GM18909 (cell line): ENCODE results near the gene PGAP2.
"Not testable (repeated sequence)": the region's sequence is repeated elsewhere in the genome, so short reads cannot be mapped to it uniquely, and the experiment has no call there.

ENCODE experiments used
- ATAC-seq: cut with Tn5 transposase; IDR thresholded peaks from one replicate; pipeline ENCODE4 v1.9.1; 2021; ENCODE audit warnings: mild to moderate bottlenecking; ENCODE audit not compliant: unreplicated experiment, poor library complexity

PGAP2 gene

DNA sequence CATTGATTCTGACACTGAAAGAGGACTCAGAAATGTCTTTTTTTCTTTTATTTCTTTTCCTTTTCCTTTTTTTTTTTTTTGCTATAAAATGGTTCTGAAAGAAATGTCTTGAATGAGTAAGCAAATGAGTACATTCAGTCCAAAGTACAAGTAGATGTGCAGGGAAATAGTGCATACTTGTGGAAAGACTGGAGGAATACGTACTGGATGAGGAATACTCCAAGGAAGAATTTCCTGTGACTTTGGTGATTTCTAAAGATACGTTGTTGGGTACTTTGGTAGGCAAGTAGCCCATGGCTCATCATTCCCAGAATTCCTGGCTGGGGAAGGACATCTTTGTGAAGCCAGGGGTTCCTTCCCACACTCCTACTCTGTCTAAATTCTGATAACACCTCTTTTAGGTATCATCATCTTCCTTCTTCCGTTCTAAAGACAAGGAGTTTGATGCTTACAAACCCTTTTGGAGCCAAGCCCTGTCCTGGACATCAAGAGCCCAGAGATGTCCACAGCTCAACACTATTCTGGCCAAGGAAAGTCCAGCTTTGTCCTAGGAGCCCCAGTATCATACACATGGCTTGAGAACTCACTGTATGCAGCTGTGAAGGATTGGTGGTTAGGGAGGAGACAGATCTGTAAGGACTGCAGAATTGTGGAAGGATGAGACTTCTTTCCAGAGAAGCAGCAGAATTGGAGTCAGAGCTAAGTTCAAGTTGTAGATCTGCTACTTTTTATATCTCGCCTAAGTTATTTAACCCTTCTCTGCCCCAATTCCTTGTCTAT is 6.2 kb upstream of the PGAP2 start:
- ATAC-seq: no peak

DNA sequence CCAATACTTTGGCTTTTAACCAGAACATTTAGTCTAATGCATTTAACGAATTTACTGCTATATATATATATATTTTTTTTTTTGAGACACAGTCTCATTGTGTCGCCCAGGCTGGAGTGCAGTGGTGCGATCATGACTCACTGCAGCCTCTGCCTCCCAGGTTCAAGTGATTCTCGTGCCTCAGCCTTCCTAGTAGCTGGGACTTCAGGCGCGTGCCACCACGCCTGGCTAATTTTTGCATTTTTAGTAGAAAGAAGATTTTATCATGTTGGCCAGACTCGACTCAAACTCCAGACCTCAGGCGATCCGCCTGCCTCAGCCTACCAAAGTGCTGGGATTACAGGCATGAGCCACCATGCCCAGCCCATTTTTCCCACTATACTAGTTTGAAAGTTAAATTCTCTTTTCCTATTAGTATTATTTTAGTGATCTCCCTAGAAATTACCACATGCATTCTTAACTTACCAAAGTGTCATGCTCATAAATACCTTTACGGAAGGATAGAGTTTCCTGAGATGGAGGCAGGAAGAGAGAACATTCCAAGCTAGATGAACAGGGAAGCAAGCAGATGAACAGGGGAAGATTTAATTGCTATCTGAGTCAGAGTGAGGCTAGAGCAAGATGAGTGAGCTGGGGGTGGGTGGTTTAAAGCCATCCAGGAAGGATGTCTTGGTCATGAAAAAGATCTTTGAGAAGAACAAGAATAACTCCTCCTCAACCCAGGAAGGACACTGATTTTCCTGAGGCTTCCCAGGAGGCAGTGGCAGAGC is 4.4 kb upstream of the PGAP2 start:
- no peak for ATAC-seq

- peak; percentile 74 for ATAC-seq
Measured at GRCh38 chr11:3808861-3809623, 682 bp downstream of the PGAP2 start.

DNA sequence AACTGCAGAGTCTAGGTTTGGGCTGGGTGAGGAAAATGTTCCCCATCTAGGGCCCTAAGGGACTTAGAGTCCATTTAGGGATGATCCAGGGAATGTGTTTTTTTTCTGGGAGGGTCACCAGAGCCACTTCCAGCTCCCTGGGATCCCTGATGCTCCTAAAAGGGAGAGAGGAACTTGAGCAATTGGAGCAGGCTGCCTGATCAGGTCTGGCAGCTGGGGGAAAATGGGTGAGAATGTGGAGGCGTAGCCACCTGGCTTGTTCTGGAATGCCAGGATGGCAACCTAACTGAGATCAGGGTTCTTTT is 1.2 kb downstream of the PGAP2 start:
- ATAC-seq: no peak

DNA sequence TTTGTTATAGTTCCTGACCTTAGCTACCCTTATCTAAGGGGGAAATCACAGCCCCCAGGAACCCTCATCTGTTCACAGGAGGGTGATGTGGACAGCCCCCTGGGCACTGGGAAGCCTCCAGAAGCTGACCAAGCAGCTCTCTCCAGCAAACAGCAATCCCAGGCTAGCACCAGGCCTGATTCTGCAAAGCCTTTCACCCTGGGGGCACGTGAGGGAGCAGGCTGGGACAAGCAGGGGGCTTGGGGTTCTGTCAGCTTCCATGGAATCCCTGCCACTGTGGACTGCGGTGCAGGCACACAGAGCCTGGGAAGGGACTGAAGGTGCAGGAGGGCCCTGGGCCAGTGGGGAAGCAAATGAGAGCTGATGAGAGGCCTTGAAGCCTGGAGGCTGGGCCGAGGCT is 2.1 kb downstream of the PGAP2 start:
- no peak for ATAC-seq

GRCh38 chr11:3810951-3811350 is 2.6 kb downstream of the PGAP2 start:
- ATAC-seq: no peak

DNA sequence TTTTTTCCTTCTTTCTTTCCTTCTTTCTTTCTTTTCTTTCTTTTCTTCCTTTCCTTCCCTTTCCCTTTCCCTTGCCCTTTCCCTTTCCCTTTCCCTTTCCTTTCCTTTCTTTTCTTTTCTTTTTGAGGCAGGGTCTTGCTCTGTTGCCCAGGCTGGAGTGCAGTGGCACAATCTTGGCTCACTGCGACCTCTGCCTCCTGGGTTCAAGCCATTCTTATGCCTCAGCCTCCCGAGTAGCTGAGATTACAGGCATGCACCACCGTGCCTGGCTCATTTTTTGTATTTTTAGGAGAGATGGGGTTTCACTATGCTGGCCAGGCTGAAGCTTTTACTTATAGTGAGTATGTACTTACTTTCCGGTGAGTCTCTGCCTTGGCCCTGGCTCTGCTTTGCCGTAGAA is 6.5 kb downstream of the PGAP2 start:
- not testable (repeated sequence) for ATAC-seq

DNA sequence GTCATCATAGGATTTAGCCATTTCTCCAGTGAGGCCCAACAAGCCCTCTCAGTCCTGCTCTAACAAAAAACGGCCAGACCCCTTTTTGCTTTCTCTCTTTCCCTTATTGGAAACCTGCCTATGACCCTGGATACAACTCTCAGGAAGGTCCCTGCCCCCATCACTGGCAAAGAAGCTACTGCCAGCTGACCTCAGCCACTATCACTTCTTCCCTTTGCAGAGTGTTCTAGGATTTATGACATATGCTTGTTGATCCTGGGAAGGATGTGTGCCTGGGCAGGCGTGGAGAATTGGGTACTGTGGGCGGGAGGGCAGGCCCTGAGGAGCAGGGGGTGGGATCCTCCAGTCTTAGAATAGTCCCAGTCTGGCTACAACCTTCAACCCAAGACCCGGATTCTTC is 7.5 kb downstream of the PGAP2 start:
- no peak for ATAC-seq

DNA sequence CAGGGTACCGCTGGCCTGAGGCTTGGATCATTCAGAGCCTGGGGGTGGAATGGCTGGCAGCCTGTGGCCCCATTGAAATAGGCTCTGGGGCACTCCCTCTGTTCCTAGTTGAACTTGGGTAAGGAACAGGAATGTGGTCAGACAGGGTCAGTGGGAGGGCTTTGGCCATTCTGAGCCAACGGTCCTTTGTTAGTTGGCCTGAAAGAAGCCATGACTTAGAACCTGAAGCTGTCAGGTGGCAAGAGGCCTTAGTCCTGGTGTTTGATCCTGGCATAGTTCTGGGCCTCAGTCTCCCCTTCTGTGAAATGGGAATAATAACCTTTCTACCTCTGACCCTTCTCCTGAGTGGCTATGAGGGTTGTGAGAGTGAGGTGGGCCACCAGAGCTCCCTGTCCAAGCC is 8.3 kb downstream of the PGAP2 start:
- no peak for ATAC-seq

GRCh38 chr11:3817181-3817800 is 8.9 kb downstream of the PGAP2 start:
- ATAC-seq: no peak

DNA sequence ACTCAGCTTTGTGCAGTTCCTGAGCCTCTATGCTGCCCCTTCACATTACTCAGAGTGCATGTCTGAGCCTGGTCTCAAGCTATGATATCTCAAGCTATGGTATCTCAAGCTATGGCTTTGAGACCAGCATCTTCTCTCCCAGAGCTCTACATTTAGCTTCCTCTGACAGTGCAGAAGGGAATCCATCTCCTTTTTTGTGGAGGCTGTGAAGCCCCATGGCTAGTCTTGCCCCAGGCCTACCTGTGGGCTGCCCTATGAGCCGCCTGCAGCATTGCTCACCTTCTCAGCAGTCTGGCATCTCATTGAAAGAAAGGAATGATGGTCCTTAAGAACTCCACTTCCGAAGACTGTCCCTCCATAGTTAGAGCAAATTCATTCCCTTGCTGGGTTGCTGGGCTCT is 12.6 kb downstream of the PGAP2 start:
- ATAC-seq: no peak

DNA sequence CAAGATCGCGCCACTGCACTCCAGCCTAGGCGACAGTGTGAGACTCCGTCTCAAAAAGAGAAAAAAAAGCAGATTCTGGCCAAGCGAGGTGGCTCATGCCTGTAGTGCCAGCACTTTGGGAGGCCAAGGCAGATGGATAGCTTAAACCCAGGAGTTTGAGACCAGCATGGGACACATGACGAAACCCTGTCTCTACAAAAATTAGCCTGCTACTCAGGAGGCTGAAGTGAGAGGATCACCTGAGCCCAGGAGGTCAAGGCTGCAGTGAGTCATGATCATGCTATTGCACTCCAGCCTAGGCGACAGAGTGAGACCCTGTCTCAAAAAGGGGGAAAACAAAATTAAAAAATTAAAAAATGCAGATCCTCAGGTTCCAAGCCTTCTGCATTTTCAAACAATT is 14.0 kb downstream of the PGAP2 start:
- ATAC-seq: no peak

GRCh38 chr11:3823303-3823702 is 14.9 kb downstream of the PGAP2 start:
- ATAC-seq: no peak

DNA sequence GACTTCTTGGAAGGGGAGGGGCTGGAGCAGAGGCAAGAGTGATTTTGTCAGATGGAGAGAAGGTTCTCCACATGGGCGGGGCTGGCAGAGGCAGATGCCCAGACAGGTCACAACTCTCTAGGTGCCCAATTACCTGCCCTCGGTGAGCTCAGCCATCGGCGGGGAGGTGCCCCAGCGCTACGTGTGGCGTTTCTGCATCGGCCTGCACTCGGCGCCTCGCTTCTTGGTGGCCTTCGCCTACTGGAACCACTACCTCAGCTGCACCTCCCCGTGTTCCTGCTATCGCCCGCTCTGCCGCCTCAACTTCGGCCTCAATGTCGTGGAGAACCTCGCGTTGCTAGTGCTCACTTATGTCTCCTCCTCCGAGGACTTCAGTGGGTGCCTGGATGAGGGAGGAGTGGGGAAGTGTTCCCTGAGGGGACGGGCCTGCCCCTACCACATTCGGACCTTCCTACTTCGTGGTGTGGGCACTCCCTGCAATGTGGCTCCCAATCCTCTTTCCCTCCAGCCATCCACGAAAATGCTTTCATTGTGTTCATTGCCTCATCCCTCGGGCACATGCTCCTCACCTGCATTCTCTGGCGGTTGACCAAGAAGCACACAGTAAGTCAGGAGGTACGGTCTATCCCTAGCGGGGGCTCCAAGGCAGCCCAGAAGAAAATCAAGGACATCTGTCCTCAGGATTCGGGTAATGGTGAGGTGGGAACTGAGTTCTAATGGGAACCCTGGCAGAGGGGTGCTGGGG is 15.6 kb downstream of the PGAP2 start:
- ATAC-seq: no peak

DNA sequence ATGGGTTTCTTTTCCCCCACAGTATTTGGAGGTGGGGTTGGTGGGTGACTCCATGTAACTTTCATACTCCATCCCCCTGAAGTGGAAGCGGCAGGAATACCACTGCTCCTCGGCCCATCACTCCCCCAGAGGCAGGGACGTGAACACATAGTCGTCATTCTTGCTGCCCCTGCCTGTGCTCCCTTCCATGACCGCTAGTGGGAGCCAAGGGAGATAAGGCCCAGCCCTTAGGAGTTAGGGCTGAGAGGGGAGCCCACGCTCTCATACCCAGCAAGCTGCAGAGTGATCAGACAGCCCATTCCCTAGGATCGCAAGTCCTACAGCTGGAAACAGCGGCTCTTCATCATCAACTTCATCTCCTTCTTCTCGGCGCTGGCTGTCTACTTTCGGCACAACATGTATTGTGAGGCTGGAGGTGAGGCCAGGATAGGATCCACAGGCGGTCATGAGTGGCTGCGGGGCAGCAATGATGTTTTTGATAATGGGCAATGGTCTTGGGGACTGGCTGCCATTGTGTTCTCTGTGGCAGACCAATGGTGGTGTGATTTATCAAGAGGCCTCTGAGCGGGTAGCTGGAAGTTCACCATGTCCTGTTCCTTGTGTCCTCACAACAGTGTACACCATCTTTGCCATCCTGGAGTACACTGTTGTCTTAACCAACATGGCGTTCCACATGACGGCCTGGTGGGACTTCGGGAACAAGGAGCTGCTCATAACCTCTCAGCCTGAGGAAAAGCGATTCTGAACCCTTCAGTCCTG is 16.5 kb downstream of the PGAP2 start:
- ATAC-seq: peak; percentile 85

- no peak for ATAC-seq
Measured at GRCh38 chr11:3825473-3826154, 17.3 kb downstream of the PGAP2 start.

DNA sequence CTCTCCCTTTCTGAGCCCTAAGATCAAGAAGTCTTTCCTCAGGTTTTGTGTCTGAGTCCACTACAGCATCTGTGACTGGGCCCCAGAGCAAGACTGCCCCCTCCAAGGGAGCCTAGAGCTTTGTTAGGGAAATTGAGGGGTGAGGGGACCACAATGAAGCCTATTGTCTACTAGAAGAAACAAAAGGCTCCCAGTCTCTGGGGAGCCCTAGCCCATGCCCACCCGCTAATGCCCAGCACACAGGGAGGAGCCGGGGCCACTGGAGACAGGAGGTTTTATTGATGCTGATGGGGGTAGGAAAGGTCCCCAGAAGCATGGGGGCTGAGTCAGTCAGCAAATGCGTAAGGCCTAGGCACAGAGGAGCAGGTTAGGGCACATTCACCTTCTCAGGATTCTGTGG is 18.4 kb downstream of the PGAP2 start:
- ATAC-seq: no peak

DNA sequence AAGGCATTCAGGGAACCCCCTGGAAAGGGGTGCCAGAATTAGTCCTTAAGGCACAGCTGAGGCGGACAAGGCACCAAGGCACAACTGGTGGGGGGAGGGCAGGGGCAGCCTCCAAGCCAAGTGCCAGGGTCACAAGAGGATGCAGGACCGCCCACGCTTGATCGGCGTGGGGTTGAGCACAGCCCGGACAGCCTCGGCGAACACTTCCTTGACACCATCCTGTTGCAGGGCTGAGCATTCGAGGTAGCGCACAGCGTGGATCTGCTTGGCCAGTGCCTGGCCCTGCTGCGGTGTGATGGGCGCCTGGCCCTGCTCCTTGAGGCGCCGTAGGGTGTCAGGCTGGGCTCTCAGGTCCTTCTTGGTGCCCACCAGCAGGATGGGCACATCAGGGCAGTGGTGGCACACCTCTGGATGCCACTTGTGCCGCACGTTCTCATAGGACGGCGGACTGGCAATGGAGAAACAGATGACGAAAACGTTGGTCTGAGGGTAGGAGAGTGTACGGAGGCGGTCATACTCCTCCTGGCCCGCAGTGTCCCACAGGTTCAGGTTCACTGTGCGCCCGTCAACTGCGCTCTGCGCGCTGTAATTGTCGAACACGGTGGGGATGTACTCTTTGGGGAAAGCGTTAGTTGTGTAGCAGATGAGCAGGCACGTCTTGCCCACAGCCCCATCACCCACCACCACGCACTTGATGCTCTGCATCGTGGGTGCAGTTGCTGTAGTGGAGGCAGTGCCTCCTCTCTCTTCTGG is 19.2 kb downstream of the PGAP2 start:
- ATAC-seq: no peak
